ENCODE results near the gene SPATA32.

GRCh38 chr17:45244725-45245656, 16.9 kb downstream of the SPATA32 start:
- no peak for TF ChIP-seq CTCF (IDR thresholded peaks at IDR 0.05)
- TF ChIP-seq POLR2A (IDR thresholded peaks at IDR 0.05; ENCODE audit: low read depth) = no peak
- TF ChIP-seq POLR2AphosphoS5 (IDR thresholded peaks at IDR 0.05) = no peak
- no peak for TF ChIP-seq EP300 (IDR thresholded peaks at IDR 0.05)
